ENCODE results near the gene TAS1R3. TPM values are rescaled to one million over a fixed set of nuclear protein-coding genes. Genes with fewer than 3 reads are reported as not detected.

Gene TAS1R3
- total and polyA plus RNA-seq, 10 of the 15 experiments (the other 5 are each of a cell fraction or from before 2014, with no cell fraction given): 0.04 to 0.51 (median 0.08) TPM; not detected in 3

GRCh38 chr1:1305300-1306069 is 25.6 kb upstream of the TAS1R3 start (continued):
- TF ChIP-seq RAD21 (IDR thresholded peaks at IDR 0.05; ENCODE audit: insufficient read depth, low read depth, low read length): peak; percentile 30
- TF ChIP-seq BACH1 (IDR thresholded peaks at IDR 0.05; ENCODE audit: borderline replicate concordance): peak; percentile 75; the same call in 1 of the 2 replicates
- 0 out of 2 replicates have a peak, but pooled peaks have one; percentile 18 for TF ChIP-seq NBN (IDR thresholded peaks at IDR 0.05)
- no peak for TF ChIP-seq RAD51 (IDR thresholded peaks at IDR 0.05)
- TF ChIP-seq, protein P1, sequence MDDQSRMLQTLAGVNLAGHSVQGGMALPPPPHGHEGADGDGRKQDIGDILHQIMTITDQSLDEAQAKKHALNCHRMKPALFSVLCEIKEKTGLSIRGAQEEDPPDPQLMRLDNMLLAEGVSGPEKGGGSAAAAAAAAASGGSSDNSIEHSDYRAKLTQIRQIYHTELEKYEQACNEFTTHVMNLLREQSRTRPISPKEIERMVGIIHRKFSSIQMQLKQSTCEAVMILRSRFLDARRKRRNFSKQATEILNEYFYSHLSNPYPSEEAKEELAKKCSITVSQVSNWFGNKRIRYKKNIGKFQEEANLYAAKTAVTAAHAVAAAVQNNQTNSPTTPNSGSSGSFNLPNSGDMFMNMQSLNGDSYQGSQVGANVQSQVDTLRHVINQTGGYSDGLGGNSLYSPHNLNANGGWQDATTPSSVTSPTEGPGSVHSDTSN (IDR thresholded peaks at IDR 0.05; ENCODE audit: insufficient replicate concordance, low read depth, low read length): no peak
- TF ChIP-seq IKZF1 (conservative IDR thresholded peaks at IDR 0.05): peak; percentile 43; the same call in 1 of the 2 replicates
- no peak for TF ChIP-seq FOXK2 (IDR thresholded peaks at IDR 0.05)
- 0 out of 2 replicates have a peak, but pooled peaks have one; percentile 32 for TF ChIP-seq NFXL1 (IDR thresholded peaks at IDR 0.05; ENCODE audit: borderline replicate concordance)
- TF ChIP-seq ZBTB40 (IDR thresholded peaks at IDR 0.05; ENCODE audit: borderline replicate concordance): no peak
- TF ChIP-seq MEF2B (IDR thresholded peaks at IDR 0.05; ENCODE audit: partially characterized antibody, poor library complexity, severe bottlenecking): peak; percentile 72
- TF ChIP-seq BHLHE40 (IDR thresholded peaks at IDR 0.05; ENCODE audit: borderline replicate concordance in 1 of 2, low read depth in 2 of 2, low read length in 1 of 2): peak in 1 of 2 experiments; percentile 30; a peak in 1 of 4 replicates
- TF ChIP-seq ZNF622 (IDR thresholded peaks at IDR 0.05): no peak
- TF ChIP-seq SREBF2 (IDR thresholded peaks at IDR 0.05; ENCODE audit: low read length): no peak
- TF ChIP-seq JUNB (IDR thresholded peaks at IDR 0.05): no peak
- TF ChIP-seq GATAD2B (conservative IDR thresholded peaks at IDR 0.05; ENCODE audit: low read depth): 0 out of 2 replicates have a peak, but pooled peaks have one; percentile 23
- TF ChIP-seq, protein P2, sequence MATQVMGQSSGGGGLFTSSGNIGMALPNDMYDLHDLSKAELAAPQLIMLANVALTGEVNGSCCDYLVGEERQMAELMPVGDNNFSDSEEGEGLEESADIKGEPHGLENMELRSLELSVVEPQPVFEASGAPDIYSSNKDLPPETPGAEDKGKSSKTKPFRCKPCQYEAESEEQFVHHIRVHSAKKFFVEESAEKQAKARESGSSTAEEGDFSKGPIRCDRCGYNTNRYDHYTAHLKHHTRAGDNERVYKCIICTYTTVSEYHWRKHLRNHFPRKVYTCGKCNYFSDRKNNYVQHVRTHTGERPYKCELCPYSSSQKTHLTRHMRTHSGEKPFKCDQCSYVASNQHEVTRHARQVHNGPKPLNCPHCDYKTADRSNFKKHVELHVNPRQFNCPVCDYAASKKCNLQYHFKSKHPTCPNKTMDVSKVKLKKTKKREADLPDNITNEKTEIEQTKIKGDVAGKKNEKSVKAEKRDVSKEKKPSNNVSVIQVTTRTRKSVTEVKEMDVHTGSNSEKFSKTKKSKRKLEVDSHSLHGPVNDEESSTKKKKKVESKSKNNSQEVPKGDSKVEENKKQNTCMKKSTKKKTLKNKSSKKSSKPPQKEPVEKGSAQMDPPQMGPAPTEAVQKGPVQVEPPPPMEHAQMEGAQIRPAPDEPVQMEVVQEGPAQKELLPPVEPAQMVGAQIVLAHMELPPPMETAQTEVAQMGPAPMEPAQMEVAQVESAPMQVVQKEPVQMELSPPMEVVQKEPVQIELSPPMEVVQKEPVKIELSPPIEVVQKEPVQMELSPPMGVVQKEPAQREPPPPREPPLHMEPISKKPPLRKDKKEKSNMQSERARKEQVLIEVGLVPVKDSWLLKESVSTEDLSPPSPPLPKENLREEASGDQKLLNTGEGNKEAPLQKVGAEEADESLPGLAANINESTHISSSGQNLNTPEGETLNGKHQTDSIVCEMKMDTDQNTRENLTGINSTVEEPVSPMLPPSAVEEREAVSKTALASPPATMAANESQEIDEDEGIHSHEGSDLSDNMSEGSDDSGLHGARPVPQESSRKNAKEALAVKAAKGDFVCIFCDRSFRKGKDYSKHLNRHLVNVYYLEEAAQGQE (IDR thresholded peaks at IDR 0.05; ENCODE audit: low read depth, low read length): no peak
- no peak for TF ChIP-seq NR2C1 (IDR thresholded peaks at IDR 0.05)
- 0 out of 2 replicates have a peak, but pooled peaks have one; percentile 53 for TF ChIP-seq TCF3 (IDR thresholded peaks at IDR 0.05; ENCODE audit: borderline replicate concordance, insufficient read depth, low read depth, low read length)

Measured in GM12878 (cell line).